ENCODE measurements around the gene NEK6.

Gene NEK6

GRCh38 chr9:124399968-124400940 lies 142.5 kb downstream of the NEK6 start:
- DNase-seq (ENCODE audit: low read depth) = no peak

Data from stimulated activated CD8-positive, alpha-beta memory T cell treated with anti-CD3 and anti-CD28 coated beads, Interleukin-12 subunit alpha, Interleukin-12 subunit beta, amount 100 ng/mL, for 4 hours (primary cell).